ENCODE results near the gene ASPSCR1. TPM values are rescaled to one million over a fixed set of nuclear protein-coding genes. Genes with fewer than 3 reads are reported as not detected.

ASPSCR1 gene
- total and polyA plus RNA-seq, 2 of the 4 experiments (the other 2 are of a cell fraction) = 7.2 to 17.2 TPM

DNA sequence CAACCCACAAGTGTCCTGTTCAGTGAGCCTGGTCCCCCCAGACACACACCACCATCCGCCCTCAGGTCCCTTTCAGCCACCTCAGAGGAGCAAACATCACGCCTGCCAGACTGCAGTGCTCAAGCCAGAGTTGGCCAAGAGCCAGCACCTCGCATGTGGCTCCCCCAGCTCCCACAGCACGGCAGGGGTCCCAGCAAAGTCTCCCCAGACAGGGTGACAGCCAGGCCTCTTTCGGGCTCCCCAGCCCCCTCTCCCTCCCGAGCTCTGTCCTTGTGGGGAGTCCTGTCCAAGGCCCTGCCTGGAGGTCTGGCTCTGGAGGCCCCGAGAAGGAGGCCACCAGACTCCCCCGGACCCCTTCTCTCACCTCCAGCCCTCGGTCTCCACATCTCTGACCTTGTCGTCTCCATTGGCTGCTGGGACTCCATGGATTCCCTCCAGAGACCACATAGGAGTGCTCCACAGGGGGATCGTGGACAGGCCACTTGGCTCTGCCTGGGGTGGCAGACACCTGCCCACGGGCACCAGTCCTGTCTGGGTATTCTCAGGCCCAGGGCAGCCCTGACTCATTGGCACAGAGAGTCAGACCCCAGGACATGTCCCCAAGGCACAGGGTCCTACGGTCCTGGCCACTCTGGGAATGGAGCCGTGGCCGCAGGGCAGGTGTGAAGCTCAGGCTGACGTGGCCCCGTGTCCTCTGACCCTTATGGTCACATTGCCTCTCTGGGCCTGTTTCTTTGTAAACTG lies 28.6 kb upstream of the ASPSCR1 start:
- Histone ChIP-seq H3K14ac (replicated peaks; ENCODE audit: low read depth, low read length) (no peak overlapping the region), H2AK5ac (ENCODE audit: low read depth, low read length) (no peak overlapping the region), H3K4me1 (ENCODE audit: control insufficient read depth, insufficient read depth, low read length) (no peaks in the 10 kb centered on the region), H4K5ac (ENCODE audit: low read depth, low read length) (no peak overlapping the region), H3K36me3 (ENCODE audit: control insufficient read depth, insufficient read depth, low read length) (no peaks in the 10 kb centered on the region), H2BK15ac (ENCODE audit: low read depth, low read length) (no peak overlapping the region), H2AFZ (replicated peaks; ENCODE audit: low read length, poor library complexity) (no peak overlapping the region), H2BK20ac (ENCODE audit: low read depth, low read length) (no peak overlapping the region), H4K20me1 (ENCODE audit: insufficient read depth, low read length) (no peaks in the 10 kb centered on the region), H3K27ac (ENCODE audit: insufficient read depth, low read length) (no peak overlapping the region), H3K9me3 (ENCODE audit: control insufficient read depth, insufficient read depth, low read length) (no peaks in the 10 kb centered on the region), H3K4me3 (ENCODE audit: insufficient read depth, low read depth, low read length) (no peak overlapping the region), H2BK5ac (ENCODE audit: low read depth, low read length, poor library complexity, severe bottlenecking) (no peak overlapping the region), H3K27me3 (ENCODE audit: control insufficient read depth, insufficient read depth, low read length) (peaks cover 15% of the 10 kb centered on the region), H2BK120ac (ENCODE audit: low read depth, low read length) (no peak overlapping the region), H3K4ac (ENCODE audit: low read depth, low read length) (no peak overlapping the region), H4K91ac (ENCODE audit: insufficient read depth, low read depth, low read length) (no peak overlapping the region), H3K4me2 (ENCODE audit: low read depth, low read length) (no peak overlapping the region), H3K9ac (ENCODE audit: low read depth, low read length) (no peak overlapping the region), H3K18ac (ENCODE audit: low read depth, low read length) (no peak overlapping the region), H2AK9ac (replicated peaks; ENCODE audit: low read depth, low read length, poor library complexity) (no peak overlapping the region), H3K56ac (ENCODE audit: extremely low read depth, insufficient read depth, low read length) (no peak overlapping the region), H4K8ac (ENCODE audit: low read depth in 2 of 2, low read length in 2 of 2) (no peak overlapping the region), H3K79me1 (ENCODE audit: low read depth in 1 of 2, low read length in 2 of 2) (no peaks in the 10 kb centered on the region), H3K9me1 (ENCODE audit: insufficient read depth, low read length) (no peaks in the 10 kb centered on the region), H3K23ac (ENCODE audit: low read depth, low read length) (no peak overlapping the region)
- dilution Hi-C loops (cut with HindIII; ENCODE audit: low sequenced_read_pairs, unreplicated experiment) = no loop called here
- in situ Hi-C loops (cut with MboI; ENCODE audit: low sequenced_read_pairs) = no loop called here
- no peak for DNase-seq
- POLR2A ChIA-PET (ENCODE audit: unreplicated experiment) = no interaction called here
- intact Hi-C loops (cut with micrococcal nuclease) = no loop called here
- TF ChIP-seq FOS (IDR thresholded peaks at IDR 0.05; ENCODE audit: low read depth, low read length) (no peak), SMC3 (IDR thresholded peaks at IDR 0.05; ENCODE audit: low read depth, low read length) (no peak), CEBPB (IDR thresholded peaks at IDR 0.05; ENCODE audit: low read depth, low read length) (no peak), POLR2A (IDR thresholded peaks at IDR 0.05; ENCODE audit: low read depth, low read length) (no peak), RFX5 (IDR thresholded peaks at IDR 0.05; ENCODE audit: low read depth, low read length) (no peak), RAD21 (IDR thresholded peaks at IDR 0.05; ENCODE audit: low read length) (no peak), MAFK (IDR thresholded peaks at IDR 0.05; ENCODE audit: low read depth, low read length) (no peak), CHD1 (IDR thresholded peaks at IDR 0.05; ENCODE audit: low read depth, low read length) (no peak), BHLHE40 (IDR thresholded peaks at IDR 0.05; ENCODE audit: low read depth, low read length) (no peak), NFE2L2 (IDR thresholded peaks at IDR 0.05; ENCODE audit: low read depth, low read length) (no peak)
- TF ChIP-seq, protein P1, sequence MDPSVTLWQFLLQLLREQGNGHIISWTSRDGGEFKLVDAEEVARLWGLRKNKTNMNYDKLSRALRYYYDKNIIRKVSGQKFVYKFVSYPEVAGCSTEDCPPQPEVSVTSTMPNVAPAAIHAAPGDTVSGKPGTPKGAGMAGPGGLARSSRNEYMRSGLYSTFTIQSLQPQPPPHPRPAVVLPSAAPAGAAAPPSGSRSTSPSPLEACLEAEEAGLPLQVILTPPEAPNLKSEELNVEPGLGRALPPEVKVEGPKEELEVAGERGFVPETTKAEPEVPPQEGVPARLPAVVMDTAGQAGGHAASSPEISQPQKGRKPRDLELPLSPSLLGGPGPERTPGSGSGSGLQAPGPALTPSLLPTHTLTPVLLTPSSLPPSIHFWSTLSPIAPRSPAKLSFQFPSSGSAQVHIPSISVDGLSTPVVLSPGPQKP (IDR thresholded peaks at IDR 0.05; ENCODE audit: borderline replicate concordance, low read depth, low read length) = no peak
- TF ChIP-seq, protein P2, sequence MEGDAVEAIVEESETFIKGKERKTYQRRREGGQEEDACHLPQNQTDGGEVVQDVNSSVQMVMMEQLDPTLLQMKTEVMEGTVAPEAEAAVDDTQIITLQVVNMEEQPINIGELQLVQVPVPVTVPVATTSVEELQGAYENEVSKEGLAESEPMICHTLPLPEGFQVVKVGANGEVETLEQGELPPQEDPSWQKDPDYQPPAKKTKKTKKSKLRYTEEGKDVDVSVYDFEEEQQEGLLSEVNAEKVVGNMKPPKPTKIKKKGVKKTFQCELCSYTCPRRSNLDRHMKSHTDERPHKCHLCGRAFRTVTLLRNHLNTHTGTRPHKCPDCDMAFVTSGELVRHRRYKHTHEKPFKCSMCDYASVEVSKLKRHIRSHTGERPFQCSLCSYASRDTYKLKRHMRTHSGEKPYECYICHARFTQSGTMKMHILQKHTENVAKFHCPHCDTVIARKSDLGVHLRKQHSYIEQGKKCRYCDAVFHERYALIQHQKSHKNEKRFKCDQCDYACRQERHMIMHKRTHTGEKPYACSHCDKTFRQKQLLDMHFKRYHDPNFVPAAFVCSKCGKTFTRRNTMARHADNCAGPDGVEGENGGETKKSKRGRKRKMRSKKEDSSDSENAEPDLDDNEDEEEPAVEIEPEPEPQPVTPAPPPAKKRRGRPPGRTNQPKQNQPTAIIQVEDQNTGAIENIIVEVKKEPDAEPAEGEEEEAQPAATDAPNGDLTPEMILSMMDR (conservative IDR thresholded peaks at IDR 0.05; ENCODE audit: low read depth, low read length) = no peak
- no TSS peak for BruUV-seq (replicated peaks)
- no peak for ATAC-seq (ENCODE audit: low read depth)
- CTCF ChIA-PET = no interaction called here
- 65% methylated on average over 4 of the region's 17 CpGs; no CpG with 5 or more reads in 1 of the 2 experiments for WGBS, 2 experiments (ENCODE audit: extremely low coverage in 2 of 2, insufficient read length in 1 of 2)
